Thyroid gland (tissue), 4 donors: ENCODE data around the gene ZCWPW1.

ENCODE experiments used
- POLR2A ChIP-seq, 2 donors: fragments of 450-650 bp; IDR thresholded peaks; one replicate each; pipeline ENCODE4 v1.6.1; 2017; ENCODE audit warnings: antibody characterized with exemption in 2 of 2, mild to moderate bottlenecking in 2 of 2, moderate library complexity in 1 of 2
- TF ChIP-seq, protein P1 (sequence below), 6 experiments: fragments of 200-600 bp in 3 of 6; fragments of 450-650 bp in 3 of 6; sonication (generic) in 3 of 6; IDR thresholded peaks; one replicate each; pipeline ENCODE4 v1.5.1; 2016 to 2019; ENCODE audit warnings: antibody characterized with exemption in 6 of 6, mild to moderate bottlenecking in 2 of 6, inconsistent platforms in 1 of 6, moderate library complexity in 1 of 6

DNA sequence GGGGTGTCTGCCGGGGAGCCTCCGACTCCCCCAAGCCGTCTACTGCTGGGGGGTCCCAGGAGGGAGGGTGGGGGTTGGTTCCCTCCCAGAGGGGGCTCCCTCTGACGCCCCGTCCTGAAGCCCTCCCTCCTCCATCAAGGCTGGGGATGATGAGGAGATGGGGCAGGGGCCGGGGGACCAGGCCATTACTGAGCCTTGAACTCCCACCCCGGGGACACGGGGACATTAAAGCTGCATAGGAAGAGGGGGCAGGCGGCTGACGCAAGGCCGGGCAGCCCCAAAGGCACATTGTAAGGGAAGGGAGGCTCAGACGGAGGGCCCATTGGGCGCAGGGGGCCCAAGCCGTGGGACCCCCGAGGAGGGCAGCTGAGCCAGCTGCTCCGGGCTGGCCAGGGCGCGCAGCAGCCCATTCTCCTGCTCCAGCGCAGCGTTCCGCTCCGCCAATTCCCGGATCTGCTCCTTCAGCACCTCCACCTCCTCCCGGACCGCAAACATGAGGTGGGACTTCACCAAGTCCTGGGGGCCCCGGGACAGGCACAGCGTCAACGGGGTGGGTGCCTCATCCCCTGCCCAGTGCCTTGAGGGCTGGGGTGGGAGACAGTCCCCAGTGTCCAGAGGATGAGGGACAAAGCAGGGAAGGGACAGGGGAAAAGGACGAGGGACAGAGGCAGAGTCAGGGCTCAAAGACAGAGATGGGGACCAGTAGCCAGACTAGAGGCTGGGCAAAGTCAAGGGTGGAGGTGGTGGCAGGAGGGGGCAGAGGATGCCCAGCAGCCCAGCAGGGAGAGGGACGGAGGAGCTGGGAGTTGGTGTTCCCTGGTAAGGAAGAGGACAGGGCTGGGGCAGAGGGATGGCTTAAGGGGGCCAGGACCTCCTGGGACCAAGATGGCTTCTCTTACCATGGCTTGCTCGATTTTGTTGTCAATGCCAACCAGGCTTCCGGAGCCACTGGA is 38.4 kb upstream of the ZCWPW1 start:
- TF ChIP-seq, protein P1, sequence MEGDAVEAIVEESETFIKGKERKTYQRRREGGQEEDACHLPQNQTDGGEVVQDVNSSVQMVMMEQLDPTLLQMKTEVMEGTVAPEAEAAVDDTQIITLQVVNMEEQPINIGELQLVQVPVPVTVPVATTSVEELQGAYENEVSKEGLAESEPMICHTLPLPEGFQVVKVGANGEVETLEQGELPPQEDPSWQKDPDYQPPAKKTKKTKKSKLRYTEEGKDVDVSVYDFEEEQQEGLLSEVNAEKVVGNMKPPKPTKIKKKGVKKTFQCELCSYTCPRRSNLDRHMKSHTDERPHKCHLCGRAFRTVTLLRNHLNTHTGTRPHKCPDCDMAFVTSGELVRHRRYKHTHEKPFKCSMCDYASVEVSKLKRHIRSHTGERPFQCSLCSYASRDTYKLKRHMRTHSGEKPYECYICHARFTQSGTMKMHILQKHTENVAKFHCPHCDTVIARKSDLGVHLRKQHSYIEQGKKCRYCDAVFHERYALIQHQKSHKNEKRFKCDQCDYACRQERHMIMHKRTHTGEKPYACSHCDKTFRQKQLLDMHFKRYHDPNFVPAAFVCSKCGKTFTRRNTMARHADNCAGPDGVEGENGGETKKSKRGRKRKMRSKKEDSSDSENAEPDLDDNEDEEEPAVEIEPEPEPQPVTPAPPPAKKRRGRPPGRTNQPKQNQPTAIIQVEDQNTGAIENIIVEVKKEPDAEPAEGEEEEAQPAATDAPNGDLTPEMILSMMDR (IDR thresholded peaks at IDR 0.05) = no peak
- TF ChIP-seq POLR2A (IDR thresholded peaks at IDR 0.05) = no peak
